Tibial artery (tissue), 4 donors: ENCODE measurements around the gene GALNT14.

Experiments used
- DNase-seq, 2 donors: peaks; one replicate each; pipeline ENCODE4 v3.0.0-alpha.2; 2019
- H3K27ac ChIP-seq, 2 donors: fragments of 200-600 bp; sonication (generic) in 1 of 2; 1 replicate in 1 of 2; 2 replicates in 1 of 2; pipeline ENCODE4 v1.5.1; 2018 to 2019; ENCODE audit warnings: mild to moderate bottlenecking in 1 of 2
- H3K27me3 ChIP-seq, 2 donors: fragments of 200-600 bp; sonication (generic) in 1 of 2; one replicate each; pipeline versions ENCODE4 v1.5.1 to v1.6.0; 2016 to 2019
- H3K36me3 ChIP-seq, 3 donors: fragments of 200-600 bp; sonication (generic) in 2 of 3; one replicate each; pipeline ENCODE4 v1.5.1; 2016 to 2019; ENCODE audit warnings: mild to moderate bottlenecking in 2 of 3
- H3K4me1 ChIP-seq, 4 donors: fragments of 200-600 bp; sonication (generic) in 2 of 4; 1 replicate in 3 of 4; 2 replicates in 1 of 4; pipeline ENCODE4 v1.5.1; 2016 to 2019
- H3K4me3 ChIP-seq, 2 donors: fragments of 200-600 bp; sonication (generic) in 1 of 2; 1 replicate in 1 of 2; 2 replicates in 1 of 2; pipeline ENCODE4 v1.5.1; 2018 to 2019; ENCODE audit warnings: mild to moderate bottlenecking in 2 of 2
- H3K9me3 ChIP-seq, 3 donors: fragments of 200-600 bp; sonication (generic) in 1 of 3; one replicate each; pipeline ENCODE4 v1.5.1; 2016 to 2019
- intact Hi-C: fragments of 100-400 bp; cut with DNase I; formaldehyde crosslinking; loops from one replicate; pipeline ENCODE4 v1.15.0; 2023; ENCODE audit warnings: low total_unique reads
- TF ChIP-seq, protein P1 (sequence below), 2 experiments: fragments of 200-600 bp in 1 of 2; fragments of 450-650 bp in 1 of 2; IDR thresholded peaks; one replicate each; pipeline ENCODE4 v1.5.1; 2017 to 2019; ENCODE audit warnings: antibody characterized with exemption in 2 of 2, mild to moderate bottlenecking in 1 of 2, moderate library complexity in 1 of 2

GALNT14 gene

GRCh38 chr2:30936977-30937376 is 201.3 kb downstream of the GALNT14 start:
- H3K4me1 ChIP-seq = no peaks in the 10 kb centered on the region
- intact Hi-C loops = no loop called here
- no peak overlapping the region for H3K4me3 ChIP-seq
- no peaks in the 10 kb centered on the region for H3K27me3 ChIP-seq
- no peak overlapping the region for H3K27ac ChIP-seq
- TF ChIP-seq, protein P1, sequence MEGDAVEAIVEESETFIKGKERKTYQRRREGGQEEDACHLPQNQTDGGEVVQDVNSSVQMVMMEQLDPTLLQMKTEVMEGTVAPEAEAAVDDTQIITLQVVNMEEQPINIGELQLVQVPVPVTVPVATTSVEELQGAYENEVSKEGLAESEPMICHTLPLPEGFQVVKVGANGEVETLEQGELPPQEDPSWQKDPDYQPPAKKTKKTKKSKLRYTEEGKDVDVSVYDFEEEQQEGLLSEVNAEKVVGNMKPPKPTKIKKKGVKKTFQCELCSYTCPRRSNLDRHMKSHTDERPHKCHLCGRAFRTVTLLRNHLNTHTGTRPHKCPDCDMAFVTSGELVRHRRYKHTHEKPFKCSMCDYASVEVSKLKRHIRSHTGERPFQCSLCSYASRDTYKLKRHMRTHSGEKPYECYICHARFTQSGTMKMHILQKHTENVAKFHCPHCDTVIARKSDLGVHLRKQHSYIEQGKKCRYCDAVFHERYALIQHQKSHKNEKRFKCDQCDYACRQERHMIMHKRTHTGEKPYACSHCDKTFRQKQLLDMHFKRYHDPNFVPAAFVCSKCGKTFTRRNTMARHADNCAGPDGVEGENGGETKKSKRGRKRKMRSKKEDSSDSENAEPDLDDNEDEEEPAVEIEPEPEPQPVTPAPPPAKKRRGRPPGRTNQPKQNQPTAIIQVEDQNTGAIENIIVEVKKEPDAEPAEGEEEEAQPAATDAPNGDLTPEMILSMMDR (IDR thresholded peaks at IDR 0.05) = no peak
- no peak for DNase-seq
- H3K36me3 ChIP-seq = no peaks in the 10 kb centered on the region
- H3K9me3 ChIP-seq = no peaks in the 10 kb centered on the region

GRCh38 chr2:30935795-30936194 is 202.4 kb downstream of the GALNT14 start:
- Histone ChIP-seq H3K27me3 (no peaks in the 10 kb centered on the region), H3K27ac (no peak overlapping the region), H3K36me3 (no peaks in the 10 kb centered on the region), H3K4me1 (no peaks in the 10 kb centered on the region), H3K9me3 (no peaks in the 10 kb centered on the region), H3K4me3 (no peak overlapping the region)
- TF ChIP-seq, protein P1 (IDR thresholded peaks at IDR 0.05) = no peak
- DNase-seq = no peak
- intact Hi-C loops = no loop called here

DNA sequence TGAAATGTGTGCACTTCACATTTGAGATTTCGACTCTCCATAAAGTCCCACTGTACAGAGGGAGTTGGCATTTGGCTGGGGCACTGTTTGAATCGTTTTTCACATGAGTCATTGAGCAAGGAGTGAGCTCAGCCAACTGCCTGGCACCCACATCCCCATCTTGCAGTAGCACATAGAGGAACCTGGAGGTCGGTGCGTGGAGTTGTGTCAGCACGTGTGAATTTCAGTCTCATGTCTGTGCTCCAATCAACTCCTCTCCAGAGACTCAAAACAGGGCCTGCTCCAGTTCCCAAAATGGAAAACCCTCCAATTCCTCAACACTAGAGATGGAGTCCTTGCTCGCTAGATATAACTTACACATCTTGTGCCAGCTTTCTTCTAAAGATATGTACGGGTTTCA is 204.2 kb downstream of the GALNT14 start:
- Histone ChIP-seq H3K4me1 (no peaks in the 10 kb centered on the region), H3K9me3 (no peaks in the 10 kb centered on the region), H3K27ac (no peak overlapping the region), H3K4me3 (no peak overlapping the region), H3K27me3 (no peaks in the 10 kb centered on the region), H3K36me3 (no peaks in the 10 kb centered on the region)
- TF ChIP-seq, protein P1 (IDR thresholded peaks at IDR 0.05) = no peak
- DNase-seq = no peak
- intact Hi-C loops = no loop called here

DNA sequence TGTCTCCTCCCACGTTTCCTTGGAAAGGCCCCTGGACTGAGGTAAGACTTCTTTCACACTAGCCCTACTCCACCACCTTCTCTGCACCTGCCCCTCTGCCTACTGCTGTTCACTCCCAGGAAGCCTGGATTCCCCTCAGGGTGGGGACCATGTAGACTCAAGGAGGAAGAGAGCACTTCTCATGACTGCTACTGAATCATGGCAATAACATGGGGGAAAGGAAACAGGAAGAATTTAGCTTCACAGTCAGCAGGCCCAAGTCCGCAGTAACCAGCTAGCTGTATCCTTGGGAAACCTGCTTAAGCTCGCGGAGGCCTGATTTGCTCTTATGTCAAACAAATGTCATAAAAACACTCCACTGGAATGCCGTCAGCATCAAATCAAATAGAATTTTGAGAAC is 204.7 kb downstream of the GALNT14 start:
- H3K27ac ChIP-seq = no peak overlapping the region
- TF ChIP-seq, protein P1 (IDR thresholded peaks at IDR 0.05) = no peak

DNA sequence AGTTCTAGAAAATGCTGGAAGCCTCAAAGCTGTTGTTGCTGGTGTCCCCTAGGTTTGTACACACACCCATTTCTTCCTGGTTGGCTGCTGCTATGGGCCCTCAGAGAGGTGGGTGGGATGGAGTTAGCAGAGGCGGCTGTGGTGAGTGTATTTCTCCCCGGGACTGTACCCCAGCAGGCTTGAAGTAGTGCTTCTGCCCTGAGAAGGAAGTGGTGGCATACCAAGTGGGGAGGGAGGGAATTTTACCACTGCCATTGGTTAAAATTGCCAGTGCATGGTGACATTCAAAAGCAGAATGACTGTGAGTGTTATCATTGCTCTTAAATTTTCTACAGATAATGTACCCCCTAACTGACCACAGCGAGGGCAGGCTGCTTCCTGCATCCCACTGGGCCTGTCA is 205.4 kb downstream of the GALNT14 start:
- Histone ChIP-seq H3K36me3 (no peaks in the 10 kb centered on the region), H3K4me3 (no peak overlapping the region), H3K27ac (no peak overlapping the region), H3K4me1 (no peaks in the 10 kb centered on the region), H3K9me3 (no peaks in the 10 kb centered on the region), H3K27me3 (no peaks in the 10 kb centered on the region)
- DNase-seq = no peak
- TF ChIP-seq, protein P1 (IDR thresholded peaks at IDR 0.05) = no peak
- intact Hi-C loops = no loop called here

More for the DNA sequence above, 204.7 kb downstream of the GALNT14 start:
- Histone ChIP-seq H3K27me3 (no peaks in the 10 kb centered on the region), H3K9me3 (no peaks in the 10 kb centered on the region), H3K4me3 (no peak overlapping the region), H3K36me3 (no peaks in the 10 kb centered on the region), H3K4me1 (no peaks in the 10 kb centered on the region)
- DNase-seq = no peak
- intact Hi-C loops = no loop called here

DNA sequence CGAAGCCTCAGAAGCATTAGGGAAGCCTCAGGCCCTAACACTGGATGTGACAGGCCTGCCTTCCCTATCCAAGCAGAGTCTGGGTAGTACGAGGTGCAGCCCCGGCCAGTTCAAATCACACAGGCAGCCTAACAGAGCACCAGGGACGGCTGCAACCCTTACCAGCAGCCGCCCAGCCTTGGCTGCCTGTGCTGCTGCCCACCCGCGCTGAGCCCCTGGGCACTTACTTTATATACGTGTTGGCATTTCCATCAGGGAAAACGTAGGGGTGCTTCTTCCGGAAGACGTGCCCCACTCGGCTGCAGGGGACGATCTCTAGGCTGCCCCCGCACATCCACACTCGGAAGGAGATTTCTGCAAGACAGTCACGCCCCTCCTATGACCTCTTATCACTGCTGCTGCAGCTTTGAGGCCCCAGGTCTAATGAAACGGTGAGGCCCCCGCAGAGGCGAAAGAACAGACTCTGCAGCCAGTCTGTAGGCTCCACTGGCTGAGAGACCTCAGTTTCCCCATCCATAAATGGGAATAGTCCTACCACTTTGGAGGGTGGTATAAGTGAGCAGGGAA is 206.3 kb downstream of the GALNT14 start:
- Histone ChIP-seq H3K27me3 (no peaks in the 10 kb centered on the region), H3K9me3 (no peaks in the 10 kb centered on the region), H3K36me3 (no peaks in the 10 kb centered on the region), H3K27ac (no peak overlapping the region), H3K4me1 (no peaks in the 10 kb centered on the region), H3K4me3 (no peak overlapping the region)
- TF ChIP-seq, protein P1 (IDR thresholded peaks at IDR 0.05) = no peak
- intact Hi-C loops = no loop called here
- DNase-seq = no peak
